HG02981 (cell line): ENCODE measurements around the gene FAR2.
"Not testable (repeated sequence)": the region's sequence is repeated elsewhere in the genome, so short reads cannot be mapped to it uniquely, and the experiment has no call there.

Experiments
- ATAC-seq: cut with Tn5 transposase; IDR thresholded peaks from one replicate; pipeline ENCODE4 v1.9.1; 2021; ENCODE audit warnings: mild to moderate bottlenecking, moderate library complexity; ENCODE audit not compliant: unreplicated experiment

The FAR2 gene

GRCh38 chr12:29229937-29230336 lies 80.9 kb downstream of the FAR2 start:
- ATAC-seq, result no peak

GRCh38 chr12:29230800-29231560 lies 81.9 kb downstream of the FAR2 start:
- no peak for ATAC-seq

GRCh38 chr12:29232086-29232485 lies 83.0 kb downstream of the FAR2 start:
- no peak for ATAC-seq

GRCh38 chr12:29234552-29234951 lies 85.5 kb downstream of the FAR2 start:
- ATAC-seq, result no peak

GRCh38 chr12:29234965-29235626 lies 86.0 kb downstream of the FAR2 start:
- no peak for ATAC-seq

- no peak for ATAC-seq
Measured at GRCh38 chr12:29238822-29239291, 89.8 kb downstream of the FAR2 start.

GRCh38 chr12:29239336-29239735 lies 90.3 kb downstream of the FAR2 start:
- no peak for ATAC-seq

GRCh38 chr12:29240441-29240840 lies 91.4 kb downstream of the FAR2 start:
- no peak for ATAC-seq

GRCh38 chr12:29241821-29242591 lies 92.9 kb downstream of the FAR2 start:
- ATAC-seq, result peak; percentile 78

- no peak for ATAC-seq
Measured at GRCh38 chr12:29242921-29243431, 93.9 kb downstream of the FAR2 start.

GRCh38 chr12:29244159-29244765 lies 95.2 kb downstream of the FAR2 start:
- no peak for ATAC-seq

GRCh38 chr12:29245246-29245645 lies 96.2 kb downstream of the FAR2 start:
- peak; percentile 36 for ATAC-seq

GRCh38 chr12:29249930-29250329 lies 100.9 kb downstream of the FAR2 start:
- no peak for ATAC-seq

GRCh38 chr12:29253906-29254625 lies 105.0 kb downstream of the FAR2 start:
- ATAC-seq, result no peak

GRCh38 chr12:29255042-29255441 lies 106.0 kb downstream of the FAR2 start:
- no peak for ATAC-seq

GRCh38 chr12:29256598-29256997 lies 107.5 kb downstream of the FAR2 start:
- ATAC-seq, result no peak

- not testable (repeated sequence) for ATAC-seq
Measured at GRCh38 chr12:29257687-29258086, 108.6 kb downstream of the FAR2 start.

- ATAC-seq, result no peak
Measured at GRCh38 chr12:29264424-29264823, 115.3 kb downstream of the FAR2 start.

GRCh38 chr12:29269706-29270408 lies 120.8 kb downstream of the FAR2 start:
- ATAC-seq, result no peak

GRCh38 chr12:29270446-29270845 lies 121.4 kb downstream of the FAR2 start:
- no peak for ATAC-seq
